GM08714 (cell line): Measurements from ENCODE around the gene IRS1.

Experiments used
- H3K4me3 ChIP-seq: fragments of 200-500 bp; sonication (Bioruptor generic); 2 replicates; pipeline ENCODE4 v1.5.1; 2014; ENCODE audit warnings: mild to moderate bottlenecking, low read length, inconsistent platforms
- ZNF274 ChIP-seq: IDR thresholded peaks from 2 replicates; pipeline ENCODE4 v1.6.1; 2012; ENCODE audit warnings: mild to moderate bottlenecking, low read depth, low read length

Gene IRS1

DNA sequence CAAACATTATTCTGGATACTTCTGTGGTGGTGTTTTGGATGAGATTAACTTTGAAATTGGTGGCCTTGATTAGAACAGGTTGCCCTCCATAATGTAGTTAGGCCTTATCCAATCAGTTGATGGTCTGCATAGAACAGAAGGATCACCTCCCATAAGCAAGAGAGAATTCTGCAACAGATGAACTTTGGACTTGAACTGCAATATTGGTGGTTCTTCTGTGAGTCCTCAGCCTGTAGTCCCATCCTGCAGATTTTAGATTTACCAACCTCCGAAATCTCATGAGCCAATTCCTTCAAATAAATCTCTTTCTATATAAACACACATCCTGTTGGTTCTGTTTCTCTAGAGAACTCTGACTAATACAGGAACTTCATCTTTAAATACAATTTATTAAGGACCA, 81.9 kb downstream of the IRS1 start:
- no peak overlapping the region for H3K4me3 ChIP-seq
- no peak for TF ChIP-seq ZNF274

DNA sequence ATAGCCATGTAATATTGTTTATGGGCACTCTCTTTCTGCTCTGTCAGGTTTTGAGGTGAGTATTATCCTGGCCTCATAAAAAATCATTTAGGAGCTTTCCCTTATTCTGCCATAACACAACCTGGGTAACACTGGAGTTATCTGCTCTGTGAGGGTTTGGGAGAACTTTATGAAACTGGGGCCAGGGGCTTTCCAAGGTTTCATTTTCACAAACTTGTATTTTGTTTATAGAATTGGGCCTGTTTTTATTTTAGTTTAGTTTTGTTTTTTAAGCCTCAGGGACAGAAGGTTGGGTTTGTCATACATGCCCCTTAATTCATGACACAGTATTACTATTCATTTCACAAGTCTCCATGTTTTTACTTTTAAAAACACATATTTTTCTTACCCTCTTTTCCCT, 83.5 kb downstream of the IRS1 start:
- no peak overlapping the region for H3K4me3 ChIP-seq
- no peak for TF ChIP-seq ZNF274

GRCh38 chr2:226715347-226715990, 84.2 kb downstream of the IRS1 start:
- no peak for TF ChIP-seq ZNF274
- H3K4me3 ChIP-seq, result no peak overlapping the region

DNA sequence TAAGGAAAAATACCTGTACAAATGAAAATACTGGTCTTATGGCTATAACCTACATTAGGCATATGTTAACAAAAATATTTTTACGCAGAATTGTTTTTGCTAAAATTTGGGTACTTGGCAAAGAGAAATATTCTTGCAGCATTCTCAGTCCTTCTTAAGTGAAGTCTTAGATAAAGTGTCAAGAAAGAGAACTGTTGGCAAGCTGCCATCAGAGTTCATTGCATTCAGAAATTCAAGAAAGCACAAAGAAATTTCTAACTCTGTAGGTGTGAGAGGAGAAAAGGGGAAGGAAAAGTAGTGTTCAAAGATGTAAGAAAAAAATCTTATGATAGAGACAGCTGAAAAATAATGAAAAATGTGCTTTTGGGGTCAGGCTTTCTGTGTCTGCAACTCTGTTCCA, 86.7 kb downstream of the IRS1 start:
- TF ChIP-seq ZNF274, result no peak
- H3K4me3 ChIP-seq, result no peak overlapping the region

- no peak overlapping the region for H3K4me3 ChIP-seq
- no peak for TF ChIP-seq ZNF274
Measured at GRCh38 chr2:226711606-226712296, 87.9 kb downstream of the IRS1 start.

GRCh38 chr2:226707499-226707898, 92.1 kb downstream of the IRS1 start:
- TF ChIP-seq ZNF274, result no peak
- H3K4me3 ChIP-seq, result no peak overlapping the region

- no peak for TF ChIP-seq ZNF274
- H3K4me3 ChIP-seq, result no peak overlapping the region
Measured at GRCh38 chr2:226705965-226706364, 93.7 kb downstream of the IRS1 start.

GRCh38 chr2:226705133-226705886, 94.3 kb downstream of the IRS1 start:
- no peak overlapping the region for H3K4me3 ChIP-seq
- TF ChIP-seq ZNF274, result no peak

DNA sequence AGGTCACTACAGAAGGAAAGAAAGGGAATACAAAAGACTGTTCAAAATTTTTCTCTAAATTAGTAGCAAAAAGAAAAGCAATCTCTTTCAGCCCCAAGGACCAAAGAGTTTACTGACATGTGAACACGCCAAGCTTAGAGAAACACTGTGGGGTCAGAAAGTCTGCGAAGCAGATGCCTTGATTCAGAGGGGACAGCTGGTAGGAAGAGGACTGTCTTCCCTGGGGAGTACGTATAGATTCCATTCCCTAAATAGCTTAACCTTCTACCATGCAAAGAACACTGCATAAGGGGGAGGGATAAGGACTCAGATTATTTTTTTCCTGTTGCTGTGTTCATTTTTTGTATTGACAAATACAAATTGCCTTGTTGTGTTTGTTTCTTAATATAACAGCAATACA, 96.1 kb downstream of the IRS1 start:
- TF ChIP-seq ZNF274, result no peak

DNA sequence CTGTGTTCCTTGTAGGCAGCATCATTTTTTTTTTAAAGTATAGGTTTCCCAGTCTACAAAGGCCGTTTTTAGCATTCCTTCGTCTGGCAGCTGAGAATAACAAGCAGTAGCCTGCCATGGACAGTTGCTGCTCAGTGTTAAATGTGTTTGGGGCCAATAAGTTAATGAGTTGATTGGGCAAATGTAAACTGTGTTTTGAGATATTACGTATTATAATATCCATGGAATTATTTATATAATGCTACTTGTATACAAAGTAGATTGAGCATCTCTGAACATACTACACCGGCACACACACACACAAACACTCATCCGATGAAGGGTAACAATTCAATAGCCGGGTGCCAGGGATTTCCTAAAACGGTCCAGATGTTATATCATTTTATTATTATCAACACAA, 97.2 kb downstream of the IRS1 start:
- TF ChIP-seq ZNF274, result no peak
- H3K4me3 ChIP-seq, result no peak overlapping the region

More for the DNA sequence above, 96.1 kb downstream of the IRS1 start:
- no peak overlapping the region for H3K4me3 ChIP-seq

DNA sequence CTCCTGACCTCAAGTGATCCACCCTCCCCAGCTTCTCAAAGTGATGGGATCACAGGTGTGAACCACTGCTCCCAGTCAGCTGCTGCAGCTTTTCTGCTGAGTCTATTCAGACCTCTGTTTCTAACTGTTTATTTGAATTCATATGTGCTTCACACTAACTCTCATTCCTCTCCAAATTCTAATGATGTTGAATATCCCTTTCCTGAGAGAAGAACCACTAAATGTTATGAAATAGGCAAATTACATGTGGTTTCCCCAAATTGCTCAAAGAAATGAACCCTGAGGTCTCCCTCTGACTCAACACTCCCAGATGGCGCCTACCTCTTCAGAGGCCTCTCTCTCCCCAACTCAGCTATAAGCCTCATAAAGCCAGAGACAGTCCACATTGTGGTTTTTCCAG, 98.6 kb downstream of the IRS1 start:
- no peak for TF ChIP-seq ZNF274
- H3K4me3 ChIP-seq, result no peak overlapping the region

DNA sequence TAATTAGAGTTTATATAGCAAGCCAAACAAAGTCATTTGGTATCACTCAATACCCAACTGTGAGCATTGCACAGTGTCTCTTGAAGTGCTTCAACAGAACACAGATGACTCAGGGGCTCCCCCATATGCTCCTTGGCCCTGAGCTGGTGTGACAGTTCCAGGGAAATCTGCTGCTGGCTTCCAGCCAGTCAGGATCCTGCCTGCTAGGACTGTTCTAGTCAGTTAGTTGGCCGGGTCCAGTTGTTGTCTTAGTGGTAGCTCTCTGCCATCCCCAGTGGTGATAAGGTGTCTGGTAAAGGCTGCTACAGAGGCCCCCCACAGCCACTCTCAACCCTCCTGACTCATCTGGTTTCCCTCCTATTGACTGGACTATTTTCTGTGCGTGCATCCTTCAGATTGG, 100.3 kb downstream of the IRS1 start:
- no peak for TF ChIP-seq ZNF274

DNA sequence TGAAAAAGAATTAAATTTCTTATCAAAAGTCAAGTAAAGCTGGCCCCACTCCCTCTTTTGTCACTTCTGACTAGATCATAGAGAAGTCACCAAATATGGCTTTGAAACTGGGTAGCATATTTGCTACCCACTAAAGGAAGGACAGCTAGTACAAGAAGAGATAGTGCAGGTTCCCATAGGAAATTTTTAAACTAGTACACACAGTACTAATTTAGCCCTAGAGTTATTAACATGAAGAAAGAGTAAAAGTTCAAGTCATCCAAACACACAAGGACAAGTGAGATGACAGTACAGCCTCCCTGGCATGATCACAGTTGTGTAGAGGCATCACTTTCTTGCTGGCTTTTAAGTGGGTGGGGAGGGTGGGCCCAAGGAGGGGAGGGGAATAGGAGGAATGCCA, 100.9 kb downstream of the IRS1 start:
- TF ChIP-seq ZNF274, result no peak

More for the DNA sequence above, 100.3 kb downstream of the IRS1 start:
- no peak overlapping the region for H3K4me3 ChIP-seq

DNA sequence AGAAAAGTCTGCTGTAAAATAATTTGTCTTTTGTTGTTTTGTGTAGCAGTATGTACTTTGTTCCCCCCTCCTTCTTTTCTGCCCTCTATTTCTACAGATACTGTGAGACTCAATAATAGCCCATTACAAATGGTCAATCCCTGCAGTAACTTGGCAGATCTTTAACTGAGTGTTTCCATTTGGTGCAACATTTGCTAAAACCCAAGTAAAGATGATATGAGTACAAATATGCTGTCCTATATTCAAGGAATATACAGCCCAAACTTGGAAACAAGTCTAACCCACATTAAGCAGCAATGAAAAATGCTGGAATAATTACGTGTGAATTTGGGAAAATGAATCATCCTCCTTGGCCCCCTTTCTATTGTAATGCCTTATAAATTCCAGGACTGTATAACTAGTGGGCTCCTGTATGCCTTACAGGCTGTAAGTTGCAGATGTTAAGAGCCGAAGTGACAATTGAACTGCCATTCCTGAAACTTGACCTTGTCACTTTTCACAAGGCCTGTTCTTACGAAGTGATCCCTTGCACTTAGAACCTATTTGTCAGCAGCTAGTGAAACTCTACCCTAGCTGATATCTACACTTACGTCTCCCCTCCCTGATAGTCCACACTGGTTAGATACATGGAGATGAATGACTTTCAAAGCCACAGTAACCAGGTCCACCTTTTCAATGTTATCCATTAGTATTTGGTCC, 104.9 kb downstream of the IRS1 start:
- H3K4me3 ChIP-seq, result no peak overlapping the region
- no peak for TF ChIP-seq ZNF274

More for the DNA sequence above, 100.9 kb downstream of the IRS1 start:
- no peak overlapping the region for H3K4me3 ChIP-seq

GRCh38 chr2:226694149-226694548, 105.5 kb downstream of the IRS1 start:
- H3K4me3 ChIP-seq, result no peak overlapping the region
- no peak for TF ChIP-seq ZNF274
